Measurements from ENCODE around the gene CELF1.

DNA sequence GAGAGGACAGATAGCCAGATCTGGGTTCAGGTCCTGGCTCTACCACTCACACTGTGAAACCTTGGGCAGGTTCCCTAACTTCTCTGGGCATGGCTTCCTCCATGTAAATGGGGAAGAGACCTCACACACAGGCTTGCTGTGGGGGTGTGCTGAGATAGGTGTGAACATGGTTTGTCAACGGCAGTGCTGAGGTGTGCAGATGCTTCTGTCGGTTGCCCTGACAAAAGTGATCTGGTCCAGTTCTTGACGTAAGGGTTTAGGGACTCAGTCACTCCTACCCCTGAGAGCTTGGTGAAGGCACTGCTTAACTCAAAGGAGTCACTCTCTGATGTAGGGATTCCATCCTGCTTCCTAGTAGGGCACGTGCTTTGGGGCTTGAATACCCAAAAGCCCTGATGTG is 39.3 kb upstream of the CELF1 start:
- TF ChIP-seq CTCF (IDR thresholded peaks at IDR 0.05) (no peak), POLR2A (IDR thresholded peaks at IDR 0.05) (no peak)
